Measurements from ENCODE around the gene TFIP11.
"Not testable (repeated sequence)": the region's sequence is repeated elsewhere in the genome, so short reads cannot be mapped to it uniquely, and the experiment has no call there.

Gene TFIP11

DNA sequence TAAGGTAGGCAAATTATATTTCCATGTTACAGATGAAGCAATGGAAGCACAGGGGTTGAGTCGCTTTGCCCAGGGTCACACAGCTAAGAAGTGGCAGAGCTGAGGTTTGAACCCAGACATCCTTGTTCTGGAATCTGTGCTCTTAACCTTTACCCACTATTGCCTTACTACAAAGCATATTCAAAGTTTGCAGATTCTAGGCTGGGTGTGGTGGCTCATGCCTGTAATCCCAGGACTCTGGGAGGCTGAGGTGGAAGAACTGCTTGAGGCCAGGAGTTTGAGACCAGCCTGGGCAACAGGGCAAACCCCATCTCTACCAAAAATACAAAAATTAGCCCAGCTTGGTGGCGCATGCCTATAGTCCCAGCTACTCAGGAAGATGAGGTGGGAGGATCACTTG is 27.8 kb upstream of the TFIP11 start:
- no peak for DNase-seq

GRCh38 chr22:26536762-26537134 is 24.5 kb upstream of the TFIP11 start:
- DNase-seq = no peak

DNA sequence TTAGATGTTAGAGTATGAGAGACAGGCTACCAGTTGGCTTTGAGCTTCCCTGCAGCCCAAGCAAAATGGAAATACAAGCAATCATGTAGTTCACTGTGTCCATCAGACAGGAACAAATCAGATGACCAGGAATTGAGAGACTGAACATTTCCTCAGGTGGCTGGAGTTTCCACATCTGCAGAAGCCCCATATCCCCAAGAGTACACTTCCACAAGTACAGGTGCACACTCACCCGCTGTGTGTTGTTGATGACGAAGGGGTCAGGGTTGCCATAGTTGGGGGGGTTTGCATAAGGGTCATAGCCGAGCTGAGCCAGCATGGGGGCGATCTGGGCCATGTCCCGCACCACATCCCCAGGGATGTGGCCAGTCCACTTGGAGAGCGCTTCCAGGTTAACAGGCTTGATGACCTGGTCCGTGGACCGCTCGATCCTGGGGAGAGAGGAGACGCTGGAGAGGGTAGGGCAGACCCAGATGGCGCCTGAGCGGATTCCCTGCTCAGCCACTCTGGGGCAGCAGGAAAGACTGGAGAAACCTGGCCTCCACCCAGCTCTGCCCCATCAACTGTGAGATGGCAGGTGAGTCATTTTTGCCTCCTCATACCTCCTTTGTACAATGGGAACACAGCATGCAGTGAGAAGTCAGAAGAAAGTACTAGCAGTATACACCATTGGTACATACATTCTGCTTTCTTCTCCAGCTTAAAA is 23.9 kb upstream of the TFIP11 start:
- no peak for DNase-seq

DNA sequence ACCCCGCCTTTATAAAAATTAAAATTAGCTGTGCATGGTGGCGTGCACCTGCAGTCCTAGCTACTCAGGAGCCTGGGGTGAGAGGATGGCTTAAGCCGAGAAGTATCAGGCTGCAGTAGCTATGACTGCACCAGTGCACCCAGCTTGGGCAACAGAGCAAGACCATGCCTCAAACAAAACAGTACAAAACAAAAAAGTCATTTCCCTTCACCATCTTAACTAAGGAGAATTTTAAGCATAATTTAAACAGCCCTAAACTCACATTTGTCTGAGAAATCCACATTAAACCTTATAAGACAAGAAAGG is 23.3 kb upstream of the TFIP11 start:
- DNase-seq = no peak

DNA sequence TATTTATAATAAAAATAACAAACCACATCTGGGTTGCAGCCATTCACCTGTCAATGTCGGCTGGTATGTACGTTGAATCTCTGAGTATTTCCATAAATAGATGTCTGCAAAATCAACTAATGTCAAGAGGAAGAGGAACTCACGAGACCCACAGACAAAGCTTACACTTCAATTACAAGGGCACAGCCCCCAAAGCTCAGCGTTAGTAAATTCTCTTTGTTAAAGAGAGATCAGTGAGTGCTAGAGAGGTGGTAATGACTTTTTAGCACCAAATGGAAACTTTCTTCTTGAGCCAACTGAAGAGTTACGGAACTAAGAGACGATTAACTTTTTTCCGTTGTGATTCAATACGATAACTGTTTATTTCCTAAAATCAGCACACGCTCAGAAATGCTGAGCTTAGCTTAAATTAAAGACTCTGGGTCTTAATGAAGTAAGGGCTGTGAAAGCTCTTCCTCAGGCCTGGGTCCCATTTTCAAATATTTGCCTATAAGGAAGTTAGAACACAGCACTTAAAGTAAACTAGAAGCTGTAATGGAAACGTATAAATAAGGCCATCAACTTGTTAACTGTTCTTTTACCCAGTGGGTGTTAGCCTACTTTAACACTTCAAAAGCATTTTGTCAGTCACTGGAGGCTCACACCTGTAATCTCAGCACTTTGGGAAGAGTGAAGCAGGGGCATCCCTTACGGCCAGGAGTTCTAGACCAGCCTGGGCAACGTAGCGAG is 22.8 kb upstream of the TFIP11 start:
- DNase-seq = no peak

- no peak for DNase-seq
Observed at GRCh38 chr22:26534171-26534855, 22.0 kb upstream of the TFIP11 start.

DNA sequence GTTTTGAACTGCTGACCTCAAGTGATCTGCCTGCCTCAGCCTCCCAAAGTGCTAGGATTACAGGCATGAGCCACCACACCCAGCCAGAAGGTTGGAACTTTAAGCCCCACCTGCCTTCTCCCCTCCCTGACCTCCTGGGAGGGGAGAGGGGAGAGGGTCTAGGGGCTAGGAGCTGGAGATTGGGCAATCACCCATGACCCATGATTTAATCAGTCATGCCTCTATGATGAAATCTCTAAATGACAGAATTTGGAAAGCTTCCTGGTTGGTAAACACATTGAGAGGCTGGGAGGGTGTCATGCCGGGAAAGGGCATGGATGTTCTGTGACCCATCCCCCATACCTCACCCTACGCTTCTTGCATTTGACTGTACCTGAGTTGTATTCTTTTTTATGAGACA is 17.1 kb upstream of the TFIP11 start:
- no peak for DNase-seq

GRCh38 chr22:26528518-26528917 is 16.2 kb upstream of the TFIP11 start:
- DNase-seq = not testable (repeated sequence)

- peak; percentile 14 for DNase-seq
Observed at GRCh38 chr22:26527574-26528465, 15.5 kb upstream of the TFIP11 start.

DNA sequence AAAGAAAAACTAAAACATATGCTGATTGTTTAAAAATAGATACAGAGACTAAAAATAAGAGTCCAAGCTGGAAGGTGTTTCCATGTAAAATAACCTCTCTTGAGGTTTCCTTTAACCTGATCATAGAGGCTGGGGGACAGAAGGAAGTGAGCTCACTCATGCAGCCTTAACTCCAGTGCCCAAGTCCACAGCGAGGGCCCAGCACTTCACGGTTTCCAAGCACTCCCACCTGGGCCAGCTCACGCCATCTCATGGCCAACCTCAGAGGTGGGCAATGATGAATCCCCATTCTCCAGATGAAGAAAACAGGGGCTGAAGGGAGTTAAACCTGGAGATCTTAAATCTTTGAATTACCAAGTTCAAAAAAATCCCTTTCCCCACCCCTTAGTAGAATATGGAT is 14.9 kb upstream of the TFIP11 start:
- DNase-seq = no peak

DNA sequence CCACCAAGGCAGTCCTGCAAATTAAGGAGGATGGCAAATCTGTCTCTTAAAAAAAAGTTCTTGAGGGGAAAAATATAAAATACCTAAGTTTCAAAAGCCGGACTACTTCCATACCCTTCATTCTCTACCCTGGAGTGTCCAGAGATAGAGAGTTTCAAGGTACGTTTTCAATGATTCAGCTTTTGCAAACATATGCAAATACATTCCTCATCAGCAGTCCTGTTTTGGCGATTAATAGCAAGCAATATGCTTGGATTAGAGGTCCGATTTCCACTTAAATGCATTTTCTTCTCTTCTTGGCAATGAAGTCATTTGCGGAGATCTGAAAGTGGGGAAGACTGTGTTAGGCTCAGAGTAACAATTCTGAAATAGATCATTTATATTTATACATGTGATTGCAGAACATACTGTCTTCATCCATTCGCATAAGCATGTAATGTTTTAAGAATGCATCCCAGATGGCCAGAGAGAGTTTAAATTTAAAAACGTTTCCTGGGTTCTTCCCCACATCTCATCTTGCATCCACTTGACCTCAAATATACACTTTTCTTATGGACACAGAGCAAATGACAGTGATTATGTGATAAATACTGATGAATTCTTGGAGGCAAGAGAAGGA is 13.8 kb upstream of the TFIP11 start:
- no peak for DNase-seq

- no peak for DNase-seq
Observed at GRCh38 chr22:26524870-26525269, 12.6 kb upstream of the TFIP11 start.

GRCh38 chr22:26522592-26522991 is 10.3 kb upstream of the TFIP11 start:
- DNase-seq = no peak

DNA sequence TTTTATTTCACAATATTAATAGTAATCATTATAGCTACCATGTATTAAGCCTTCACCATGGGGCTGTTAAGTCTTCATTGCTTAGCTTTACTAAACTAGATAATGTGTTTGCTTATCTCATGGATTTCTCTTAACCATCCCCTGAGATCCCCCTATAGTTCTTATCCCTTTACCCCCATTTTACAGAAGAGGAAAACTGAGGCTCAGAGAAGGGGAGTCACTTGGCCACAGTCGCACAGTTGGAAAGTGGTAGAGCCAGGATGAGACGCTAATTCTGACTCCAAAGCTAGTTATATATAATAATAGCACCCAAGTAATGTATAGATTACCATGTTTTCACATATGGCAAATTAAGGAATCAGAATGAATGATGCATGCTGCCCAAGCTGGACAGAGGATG is 9.7 kb upstream of the TFIP11 start:
- DNase-seq = no peak

- DNase-seq = no peak
Observed at GRCh38 chr22:26517429-26517828, 5.2 kb upstream of the TFIP11 start.

DNA sequence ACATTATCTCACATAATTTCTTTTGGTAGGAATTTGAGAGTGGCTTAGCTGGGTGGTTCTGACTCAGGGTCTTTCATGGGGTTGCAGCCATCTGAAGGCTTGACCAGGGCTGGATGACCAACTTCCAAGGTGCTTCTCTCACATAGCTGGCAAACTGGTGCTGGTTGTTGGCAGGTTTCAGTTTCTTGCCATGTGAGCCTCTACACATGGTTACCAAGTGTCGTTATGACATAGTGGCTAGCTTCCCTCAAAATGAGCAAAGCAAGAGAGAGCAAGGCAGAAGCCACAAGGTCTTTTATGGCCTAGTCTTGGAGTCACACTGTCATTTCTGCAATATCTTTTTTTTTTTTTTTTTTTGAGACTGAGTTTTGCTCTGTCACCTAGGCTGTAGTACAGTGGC is 4.2 kb upstream of the TFIP11 start:
- no peak for DNase-seq

GRCh38 chr22:26515931-26516330 is 3.7 kb upstream of the TFIP11 start:
- DNase-seq = no peak

DNA sequence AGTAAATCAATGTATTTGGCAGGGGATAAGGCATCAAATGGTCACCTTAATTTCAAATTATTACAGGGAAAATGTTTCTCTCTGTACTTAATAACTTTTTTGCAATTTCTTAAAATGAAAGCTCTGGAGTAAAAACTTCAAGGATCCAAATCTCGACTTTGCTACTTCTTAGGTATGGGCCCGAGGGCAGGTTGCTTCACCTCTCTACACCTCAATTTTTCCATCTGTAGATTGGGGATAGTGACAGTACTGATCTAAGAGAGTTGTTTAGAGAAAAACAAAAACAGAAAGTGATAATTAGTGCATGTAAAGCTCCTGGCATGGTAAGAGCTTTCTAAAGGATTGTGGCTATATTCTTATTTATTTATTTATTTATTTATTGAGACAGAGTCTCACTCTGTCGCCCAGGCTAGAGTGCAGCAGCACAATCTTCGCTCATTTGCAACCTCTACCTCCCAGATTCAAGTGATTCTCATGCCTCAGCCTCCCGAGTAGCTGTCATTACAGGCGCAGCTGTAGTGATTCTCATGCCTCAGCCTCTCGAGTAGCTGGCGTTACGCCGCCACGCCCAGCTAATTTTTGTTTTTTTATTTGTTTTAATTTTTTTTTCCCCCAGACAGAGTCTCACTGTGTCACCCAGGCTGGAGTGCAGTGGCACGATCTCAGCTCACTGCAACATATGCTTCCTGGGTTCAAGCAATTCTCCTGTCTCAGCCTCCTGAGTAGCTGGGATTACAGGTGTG is 2.3 kb upstream of the TFIP11 start:
- no peak for DNase-seq

- no peak for DNase-seq
Observed at GRCh38 chr22:26513838-26514237, 1.6 kb upstream of the TFIP11 start.

- no peak for DNase-seq
Observed at GRCh38 chr22:26508148-26508547, 4.1 kb downstream of the TFIP11 start.

DNA sequence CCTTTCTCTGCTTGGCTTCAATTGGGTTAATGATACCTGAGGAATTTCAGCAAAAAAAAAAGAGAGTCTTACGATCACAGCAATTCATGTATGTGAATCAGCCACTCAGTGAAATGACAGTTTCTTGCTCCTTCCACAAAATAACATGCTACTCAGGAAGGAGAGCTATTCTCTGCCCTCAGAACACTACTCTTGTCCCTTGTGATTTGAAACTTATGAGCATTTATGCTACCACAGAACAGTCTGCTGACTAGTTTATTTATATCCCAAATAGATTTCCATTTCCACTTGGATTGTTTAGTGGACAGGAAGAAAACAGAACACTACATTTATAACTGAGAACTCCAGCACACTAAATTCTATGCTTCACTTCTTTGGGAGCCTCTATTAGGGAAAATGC is 8.5 kb downstream of the TFIP11 start:
- DNase-seq = no peak

All from midbrain (tissue), 1 donor.